Stimulated activated CD4-positive, alpha-beta T cell treated with anti-CD3 and anti-CD28 coated beads, Interleukin-2, amount 100 ng/mL, for 24 hours (primary cell): ENCODE data around the gene PSMC2.

Experiments
- DNase-seq, 2 donors: peaks; one replicate each; pipeline ENCODE4 v3.0.0-alpha.2; 2020

Gene PSMC2

GRCh38 chr7:103347507-103348267, at the start of gene PSMC2:
Gene PSMC2, plus strand, starts transcription at chr7:103347643. Its CDS starts 69 bp downstream, at chr7:103347712.
- DNase-seq, result peak; percentile 77 to 85

GRCh38 chr7:103297837-103298179, 49.6 kb upstream of the PSMC2 start:
- no peak for DNase-seq

- DNase-seq, result no peak
Measured at GRCh38 chr7:103299660-103300059, 47.8 kb upstream of the PSMC2 start.

GRCh38 chr7:103301441-103301840, 46.0 kb upstream of the PSMC2 start:
- DNase-seq, result no peak

GRCh38 chr7:103307503-103308231, 39.8 kb upstream of the PSMC2 start:
- no peak for DNase-seq

- DNase-seq, result no peak
Measured at GRCh38 chr7:103314852-103315251, 32.6 kb upstream of the PSMC2 start.

- DNase-seq, result no peak
Measured at GRCh38 chr7:103316380-103316941, 31.0 kb upstream of the PSMC2 start.

- no peak for DNase-seq
Measured at GRCh38 chr7:103317009-103317408, 30.4 kb upstream of the PSMC2 start.

- DNase-seq, result no peak
Measured at GRCh38 chr7:103325744-103326143, 21.7 kb upstream of the PSMC2 start.

- no peak for DNase-seq
Measured at GRCh38 chr7:103336761-103337160, 10.7 kb upstream of the PSMC2 start.

GRCh38 chr7:103338864-103339263, 8.6 kb upstream of the PSMC2 start:
- DNase-seq, result no peak

- DNase-seq, result no peak
Measured at GRCh38 chr7:103341466-103341865, 6.0 kb upstream of the PSMC2 start.

- DNase-seq, result no peak
Measured at GRCh38 chr7:103343332-103343731, 4.1 kb upstream of the PSMC2 start.

- DNase-seq, result peak; percentile 42 to 48
Measured at GRCh38 chr7:103343758-103344452, 3.5 kb upstream of the PSMC2 start.

- peak; percentile 85 to 87 for DNase-seq
Measured at GRCh38 chr7:103344453-103345149, 2.8 kb upstream of the PSMC2 start, which contains the start of gene DNAJC2. Gene DNAJC2, minus strand, starts transcription at chr7:103344767. Its CDS starts 145 bp downstream, at chr7:103344622.

- no peak for DNase-seq
Measured at GRCh38 chr7:103346396-103346795, 1.0 kb upstream of the PSMC2 start.

GRCh38 chr7:103348452-103348851, 1.0 kb downstream of the PSMC2 start:
- peak in 1 of 2 donors; percentile 15 for DNase-seq

- DNase-seq, result no peak
Measured at GRCh38 chr7:103348959-103349358, 1.5 kb downstream of the PSMC2 start.

GRCh38 chr7:103349805-103350204, 2.4 kb downstream of the PSMC2 start:
- DNase-seq, result no peak

- no peak for DNase-seq
Measured at GRCh38 chr7:103369432-103369831, 22.0 kb downstream of the PSMC2 start.

- DNase-seq, result no peak
Measured at GRCh38 chr7:103373866-103374643, 26.6 kb downstream of the PSMC2 start.
